Choroid plexus epithelial cell (primary cell): ENCODE measurements around the gene TFAP2B.

ENCODE experiments used
- DNase-seq: peaks from one replicate; pipeline ENCODE4 v3.0.0-alpha.2; 2010; ENCODE audit warnings: low read depth
- H3K4me3 ChIP-seq: 2 replicates; pipeline ENCODE4 v1.5.1; 2011; ENCODE audit warnings: low read depth, mild to moderate bottlenecking, control low read depth, low read length, moderate library complexity
- TF ChIP-seq, protein P1 (sequence below): conservative IDR thresholded peaks from 2 replicates; pipeline ENCODE4 v1.5.1; 2011; ENCODE audit warnings: low read depth, mild to moderate bottlenecking, control low read depth, inconsistent platforms, low read length, moderate library complexity

The TFAP2B gene

GRCh38 chr6:50847890-50848594, 29.4 kb downstream of the TFAP2B start:
- TF ChIP-seq, protein P1, sequence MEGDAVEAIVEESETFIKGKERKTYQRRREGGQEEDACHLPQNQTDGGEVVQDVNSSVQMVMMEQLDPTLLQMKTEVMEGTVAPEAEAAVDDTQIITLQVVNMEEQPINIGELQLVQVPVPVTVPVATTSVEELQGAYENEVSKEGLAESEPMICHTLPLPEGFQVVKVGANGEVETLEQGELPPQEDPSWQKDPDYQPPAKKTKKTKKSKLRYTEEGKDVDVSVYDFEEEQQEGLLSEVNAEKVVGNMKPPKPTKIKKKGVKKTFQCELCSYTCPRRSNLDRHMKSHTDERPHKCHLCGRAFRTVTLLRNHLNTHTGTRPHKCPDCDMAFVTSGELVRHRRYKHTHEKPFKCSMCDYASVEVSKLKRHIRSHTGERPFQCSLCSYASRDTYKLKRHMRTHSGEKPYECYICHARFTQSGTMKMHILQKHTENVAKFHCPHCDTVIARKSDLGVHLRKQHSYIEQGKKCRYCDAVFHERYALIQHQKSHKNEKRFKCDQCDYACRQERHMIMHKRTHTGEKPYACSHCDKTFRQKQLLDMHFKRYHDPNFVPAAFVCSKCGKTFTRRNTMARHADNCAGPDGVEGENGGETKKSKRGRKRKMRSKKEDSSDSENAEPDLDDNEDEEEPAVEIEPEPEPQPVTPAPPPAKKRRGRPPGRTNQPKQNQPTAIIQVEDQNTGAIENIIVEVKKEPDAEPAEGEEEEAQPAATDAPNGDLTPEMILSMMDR: no peak
- DNase-seq: no peak
- no peak overlapping the region for H3K4me3 ChIP-seq

GRCh38 chr6:50848989-50849795, 30.5 kb downstream of the TFAP2B start:
- no peak for DNase-seq
- TF ChIP-seq, protein P1: no peak
- H3K4me3 ChIP-seq: no peak overlapping the region

GRCh38 chr6:50849796-50850180, 31.1 kb downstream of the TFAP2B start:
- no peak overlapping the region for H3K4me3 ChIP-seq
- no peak for DNase-seq
- TF ChIP-seq, protein P1: no peak

GRCh38 chr6:50850223-50851048, 31.8 kb downstream of the TFAP2B start:
- DNase-seq: no peak
- TF ChIP-seq, protein P1: no peak
- no peak overlapping the region for H3K4me3 ChIP-seq

- H3K4me3 ChIP-seq: no peak overlapping the region
- TF ChIP-seq, protein P1: no peak
- DNase-seq: no peak
These were observed 32.6 kb downstream of the TFAP2B start for GRCh38 chr6:50851049-50851845.

GRCh38 chr6:50853939-50854338, 35.3 kb downstream of the TFAP2B start:
- no peak overlapping the region for H3K4me3 ChIP-seq

More at GRCh38 chr6:50853939-50854338, 35.3 kb downstream of the TFAP2B start:
- TF ChIP-seq, protein P1: no peak
- no peak for DNase-seq
